ENCODE measurements around the gene CPZ.

The CPZ gene

GRCh38 chr4:8560265-8561047, 32.1 kb upstream of the CPZ start:
- Histone ChIP-seq H3K9me3 (ENCODE audit: control insufficient read depth, insufficient read depth, low read depth, low read length) (no peaks in the 10 kb centered on the region), H3K4me1 (ENCODE audit: control insufficient read depth, insufficient read depth, low read length) (no peaks in the 10 kb centered on the region), H3K36me3 (ENCODE audit: control insufficient read depth in 2 of 2, insufficient read depth in 1 of 2, low read length in 2 of 2) (no peaks in the 10 kb centered on the region), H3K27ac (ENCODE audit: extremely low read depth, low read depth, low read length) (no peak overlapping the region), H3K4me3 (ENCODE audit: low read depth, low read length) (no peak overlapping the region)
- ChIA-PET CTCF (no interaction called here), POLR2A (no interaction called here)
- TF ChIP-seq ZNF169 (tag by site-specific recombination; IDR thresholded peaks at IDR 0.05) (no peak), ZNF391 (tag by site-specific recombination; IDR thresholded peaks at IDR 0.05; ENCODE audit: borderline replicate concordance, low read depth) (no peak), ZNF362 (tag by site-specific recombination; IDR thresholded peaks at IDR 0.05) (no peak), ZNF473 (tag by site-specific recombination; IDR thresholded peaks at IDR 0.05) (no peak), EGR2 (tag by site-specific recombination; IDR thresholded peaks at IDR 0.05; ENCODE audit: low read depth) (no peak), BCL11A (tag by site-specific recombination; IDR thresholded peaks at IDR 0.05; ENCODE audit: low read depth) (no peak), ZNF600 (tag by site-specific recombination; IDR thresholded peaks at IDR 0.05) (no peak), ZBTB1 (tag by site-specific recombination; IDR thresholded peaks at IDR 0.05) (no peak), KLF10 (tag by site-specific recombination; IDR thresholded peaks at IDR 0.05) (no peak), ZFP41 (tag by site-specific recombination; IDR thresholded peaks at IDR 0.05; ENCODE audit: borderline replicate concordance) (no peak), KLF16 (tag by site-specific recombination; IDR thresholded peaks at IDR 0.05) (no peak), ZNF354C (tag by site-specific recombination; IDR thresholded peaks at IDR 0.05; ENCODE audit: borderline replicate concordance, low read depth) (no peak), BCL11B (tag by site-specific recombination; IDR thresholded peaks at IDR 0.05; ENCODE audit: low read depth) (no peak), MYNN (tag by site-specific recombination; IDR thresholded peaks at IDR 0.05; ENCODE audit: borderline replicate concordance) (no peak), ZNF692 (tag by site-specific recombination; IDR thresholded peaks at IDR 0.05) (no peak), PBX3 (CRISPR knock-in tag; IDR thresholded peaks at IDR 0.05) (no peak), GLIS1 (tag by site-specific recombination; IDR thresholded peaks at IDR 0.05) (no peak), ZNF311 (tag by site-specific recombination; IDR thresholded peaks at IDR 0.05; ENCODE audit: borderline replicate concordance) (no peak), ZNF670 (tag by site-specific recombination; IDR thresholded peaks at IDR 0.05; ENCODE audit: low read depth) (no peak)

- Histone ChIP-seq H3K36me3 (ENCODE audit: control insufficient read depth in 2 of 2, insufficient read depth in 1 of 2, low read length in 2 of 2) (no peaks in the 10 kb centered on the region), H3K27ac (ENCODE audit: extremely low read depth, low read depth, low read length) (no peak overlapping the region), H3K9me3 (ENCODE audit: control insufficient read depth, insufficient read depth, low read depth, low read length) (no peaks in the 10 kb centered on the region), H3K4me3 (ENCODE audit: low read depth, low read length) (no peak overlapping the region), H3K4me1 (ENCODE audit: control insufficient read depth, insufficient read depth, low read length) (no peaks in the 10 kb centered on the region)
- CTCF ChIA-PET: no interaction called here
- POLR2A ChIA-PET: no interaction called here
- no peak for TF ChIP-seq KLF7 (tag by site-specific recombination; IDR thresholded peaks at IDR 0.05; ENCODE audit: borderline replicate concordance)
- no peak for TF ChIP-seq EGR2 (tag by site-specific recombination; IDR thresholded peaks at IDR 0.05; ENCODE audit: low read depth)
- no peak for TF ChIP-seq ZNF266 (tag by site-specific recombination; IDR thresholded peaks at IDR 0.05; ENCODE audit: low read depth)
- no peak for TF ChIP-seq ZNF585B (tag by site-specific recombination; IDR thresholded peaks at IDR 0.05)
- no peak for TF ChIP-seq MEIS1 (CRISPR knock-in tag; IDR thresholded peaks at IDR 0.05; ENCODE audit: borderline replicate concordance)
- no peak for TF ChIP-seq ZNF560 (tag by site-specific recombination; IDR thresholded peaks at IDR 0.05; ENCODE audit: borderline replicate concordance)
- no peak for TF ChIP-seq SP7 (tag by site-specific recombination; IDR thresholded peaks at IDR 0.05)
- no peak for TF ChIP-seq ZNF138 (tag by site-specific recombination; IDR thresholded peaks at IDR 0.05; ENCODE audit: borderline replicate concordance)
- TF ChIP-seq ZNF571 (tag by site-specific recombination; IDR thresholded peaks at IDR 0.05): no peak
- TF ChIP-seq ZNF18 (tag by site-specific recombination; IDR thresholded peaks at IDR 0.05): no peak
- TF ChIP-seq ZNF155 (tag by site-specific recombination; IDR thresholded peaks at IDR 0.05): no peak
These were observed 28.0 kb upstream of the CPZ start for GRCh38 chr4:8564595-8564994.

All from HEK293 (cell line).